ENCODE results near the gene TMEM212.

TMEM212 gene

GRCh38 chr3:171860830-171861535, 17.8 kb downstream of the TMEM212 start:
- peak overlapping the region; percentile 63; the same call in 1 of the 2 replicates for H3K27ac ChIP-seq

GRCh38 chr3:171862392-171862791, 19.2 kb downstream of the TMEM212 start:
- H3K27ac ChIP-seq: no peak overlapping the region
- no peak for TF ChIP-seq ZFX (IDR thresholded peaks at IDR 0.05)
- no peak for TF ChIP-seq CTCF (conservative IDR thresholded peaks at IDR 0.05)

More at GRCh38 chr3:171860830-171861535, 17.8 kb downstream of the TMEM212 start:
- no peak for TF ChIP-seq CTCF (conservative IDR thresholded peaks at IDR 0.05)
- TF ChIP-seq ZFX (IDR thresholded peaks at IDR 0.05): no peak

GRCh38 chr3:171862993-171863521, 19.9 kb downstream of the TMEM212 start:
- H3K27ac ChIP-seq: no peak overlapping the region
- no peak for TF ChIP-seq ZFX (IDR thresholded peaks at IDR 0.05)
- no peak for TF ChIP-seq CTCF (conservative IDR thresholded peaks at IDR 0.05)

GRCh38 chr3:171863920-171864319, 20.8 kb downstream of the TMEM212 start:
- TF ChIP-seq CTCF (conservative IDR thresholded peaks at IDR 0.05) (no peak), ZFX (IDR thresholded peaks at IDR 0.05) (no peak)
- no peak overlapping the region for H3K27ac ChIP-seq

GRCh38 chr3:171865191-171865865, 22.2 kb downstream of the TMEM212 start:
- no peak for TF ChIP-seq CTCF (conservative IDR thresholded peaks at IDR 0.05)
- no peak for TF ChIP-seq ZFX (IDR thresholded peaks at IDR 0.05)
- H3K27ac ChIP-seq: no peak overlapping the region

- H3K27ac ChIP-seq: no peak overlapping the region
- TF ChIP-seq ZFX (IDR thresholded peaks at IDR 0.05) (no peak), CTCF (conservative IDR thresholded peaks at IDR 0.05) (peak; percentile 63)
Measured at GRCh38 chr3:171867981-171868380, 24.8 kb downstream of the TMEM212 start.

Measured in C4-2B (cell line).